Stimulated activated memory B cell treated with anti-CD40 and anti-IgM and Interleukin-4, amounts not matched to agents 10 μg/mL and 1 μg/mL and 100 μg/mL, for 72 hours (primary cell): ENCODE data around the gene DIS3L2.
"Not testable (repeated sequence)": the region's sequence is repeated elsewhere in the genome, so short reads cannot be mapped to it uniquely, and the experiment has no call there.

Source experiments
- ATAC-seq: fragments of 150-1000 bp; cut with Tn5 transposase; 2 replicates; pipeline ENCODE4 v1.10.0; 2021
- H3K27ac Mint-ChIP-seq: one replicate; pipeline ENCODE4 v1.8.0; 2022; ENCODE audit warnings: mild to moderate bottlenecking, mixed read lengths
- H3K27me3 Mint-ChIP-seq: one replicate; pipeline ENCODE4 v1.8.0; 2022; ENCODE audit warnings: mixed read lengths
- H3K36me3 Mint-ChIP-seq: one replicate; pipeline ENCODE4 v1.8.0; 2022; ENCODE audit warnings: mixed read lengths
- H3K4me1 Mint-ChIP-seq: one replicate; pipeline ENCODE4 v1.8.0; 2022; ENCODE audit warnings: mixed read lengths
- H3K4me3 Mint-ChIP-seq: one replicate; pipeline ENCODE4 v1.8.0; 2022; ENCODE audit warnings: mild to moderate bottlenecking, moderate library complexity, mixed read lengths
- H3K9me3 Mint-ChIP-seq: one replicate; pipeline ENCODE4 v1.8.0; 2022; ENCODE audit warnings: mixed read lengths

DIS3L2 gene

DNA sequence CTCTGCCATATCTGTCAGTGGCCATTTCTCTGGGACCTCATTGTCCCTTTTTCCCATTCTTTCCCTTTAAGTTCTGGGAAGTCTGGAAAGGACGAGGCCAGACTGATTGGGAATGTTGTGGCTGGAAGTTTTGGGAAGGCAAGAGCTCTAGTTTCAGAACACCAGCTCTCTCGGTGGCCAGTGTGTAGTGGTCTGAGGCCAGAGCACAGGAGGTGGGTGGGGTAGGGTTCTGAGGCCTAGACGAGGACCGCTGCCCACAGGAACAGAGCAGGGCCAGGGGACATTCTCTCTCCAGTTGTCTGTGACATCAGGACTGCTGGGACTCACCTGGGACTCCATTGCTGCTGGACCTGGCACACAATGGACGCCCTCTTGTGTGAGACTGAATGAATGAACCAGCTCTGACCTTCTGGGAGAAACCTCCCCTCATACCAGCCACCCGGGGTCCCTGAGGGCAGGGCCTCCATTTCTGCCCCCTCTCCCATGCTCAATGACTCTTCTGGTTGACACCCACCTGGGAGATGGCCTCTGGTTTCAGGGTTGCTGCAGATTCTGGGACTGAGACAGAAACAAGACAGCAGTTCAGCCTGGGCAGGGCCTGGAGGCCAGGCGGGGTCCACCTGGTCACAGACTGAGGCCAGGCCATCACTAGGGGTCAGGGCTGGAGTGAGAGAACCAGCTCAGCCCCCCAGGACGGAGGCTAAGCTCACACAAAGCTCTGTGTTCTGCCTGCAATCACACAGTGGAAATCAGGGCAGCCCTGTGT lies 26.9 kb upstream of the DIS3L2 start:
- H3K36me3 Mint-ChIP-seq: no peaks in the 10 kb centered on the region
- H3K27ac Mint-ChIP-seq: no peak overlapping the region
- ATAC-seq: no peak
- H3K4me3 Mint-ChIP-seq: no peak overlapping the region
- peaks cover 30% of the 10 kb centered on the region for H3K27me3 Mint-ChIP-seq
- peaks cover 18% of the 10 kb centered on the region for H3K4me1 Mint-ChIP-seq
- no peaks in the 10 kb centered on the region for H3K9me3 Mint-ChIP-seq

DNA sequence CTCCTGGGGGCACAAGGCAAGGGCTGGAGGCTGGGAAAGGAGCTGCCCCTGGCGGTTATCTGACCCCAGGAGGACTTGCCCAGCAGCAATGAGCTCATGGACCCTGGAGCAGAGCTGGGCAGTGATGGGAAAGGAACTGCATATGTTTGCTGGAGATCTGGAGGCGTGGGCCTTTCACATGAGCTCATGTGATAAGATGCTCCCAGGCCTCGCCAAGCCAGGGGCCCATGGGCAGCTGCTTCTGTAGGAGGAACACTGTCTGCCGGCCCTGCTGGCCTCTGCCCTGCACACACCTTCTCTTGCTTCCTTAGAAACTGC lies 26.3 kb upstream of the DIS3L2 start:
- H3K27ac Mint-ChIP-seq: no peak overlapping the region
- no peak for ATAC-seq

DNA sequence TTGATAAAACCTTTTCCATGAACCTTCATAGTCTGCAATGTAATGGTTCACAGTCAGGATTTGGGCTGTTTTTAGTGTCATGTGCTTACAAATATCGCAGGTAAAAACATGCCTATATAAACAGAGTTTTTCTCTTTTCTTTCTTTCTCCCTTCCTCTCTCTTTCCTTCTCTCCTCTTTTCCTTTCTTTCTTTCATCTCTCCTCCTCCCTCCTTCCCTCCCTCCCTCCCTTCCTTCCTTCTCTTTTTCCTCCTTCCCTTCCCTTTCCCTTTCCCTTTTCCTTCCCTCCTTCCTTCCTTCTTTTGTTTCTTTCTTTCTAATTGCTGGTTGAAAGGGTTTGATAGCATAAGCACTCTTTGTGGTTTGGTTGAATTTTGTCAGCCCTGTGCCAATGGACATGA lies 25.7 kb upstream of the DIS3L2 start:
- peaks cover 18% of the 10 kb centered on the region for H3K4me1 Mint-ChIP-seq
- no peak for ATAC-seq
- peaks cover 24% of the 10 kb centered on the region for H3K27me3 Mint-ChIP-seq
- no peaks in the 10 kb centered on the region for H3K9me3 Mint-ChIP-seq
- no peak overlapping the region for H3K4me3 Mint-ChIP-seq
- H3K36me3 Mint-ChIP-seq: no peaks in the 10 kb centered on the region
- H3K27ac Mint-ChIP-seq: no peak overlapping the region

More for the DNA sequence above, 26.3 kb upstream of the DIS3L2 start:
- H3K4me3 Mint-ChIP-seq: no peak overlapping the region
- H3K27me3 Mint-ChIP-seq: peaks cover 25% of the 10 kb centered on the region
- no peaks in the 10 kb centered on the region for H3K9me3 Mint-ChIP-seq
- no peaks in the 10 kb centered on the region for H3K36me3 Mint-ChIP-seq
- H3K4me1 Mint-ChIP-seq: peaks cover 18% of the 10 kb centered on the region

DNA sequence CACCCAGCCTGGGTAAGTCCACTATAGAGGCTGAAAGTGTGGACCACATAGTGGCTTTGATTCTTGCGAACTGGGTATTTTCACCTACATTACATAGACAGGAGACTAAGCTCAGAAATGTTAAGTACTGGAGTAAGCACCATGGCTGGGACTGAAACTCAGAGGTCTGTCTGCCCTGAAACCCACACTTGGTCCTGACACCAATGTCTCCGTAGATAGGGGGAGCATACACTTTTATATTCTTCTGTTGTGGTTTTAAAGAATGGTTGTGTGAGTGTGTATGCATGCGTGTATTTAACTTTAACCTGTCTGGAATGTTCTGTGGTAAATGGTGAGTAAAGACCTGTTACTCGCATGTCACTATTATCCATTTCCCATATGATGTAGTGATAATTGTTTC lies 25.0 kb upstream of the DIS3L2 start:
- Mint-ChIP-seq H3K9me3 (no peaks in the 10 kb centered on the region), H3K27ac (no peak overlapping the region), H3K27me3 (peaks cover 27% of the 10 kb centered on the region), H3K36me3 (no peaks in the 10 kb centered on the region), H3K4me1 (peaks cover 18% of the 10 kb centered on the region), H3K4me3 (no peak overlapping the region)
- no peak for ATAC-seq

- Mint-ChIP-seq H3K4me3 (no peak overlapping the region), H3K27me3 (peaks cover 32% of the 10 kb centered on the region), H3K9me3 (no peaks in the 10 kb centered on the region)
These were observed 24.5 kb upstream of the DIS3L2 start for GRCh38 chr2:231937057-231937456.

GRCh38 chr2:231939022-231939421 lies 22.5 kb upstream of the DIS3L2 start:
- no peak overlapping the region for H3K27ac Mint-ChIP-seq
- H3K4me3 Mint-ChIP-seq: no peak overlapping the region
- no peaks in the 10 kb centered on the region for H3K36me3 Mint-ChIP-seq
- no peaks in the 10 kb centered on the region for H3K9me3 Mint-ChIP-seq
- ATAC-seq: no peak
- peaks cover 29% of the 10 kb centered on the region for H3K27me3 Mint-ChIP-seq
- H3K4me1 Mint-ChIP-seq: peaks cover 8% of the 10 kb centered on the region

More at GRCh38 chr2:231937057-231937456, 24.5 kb upstream of the DIS3L2 start:
- ATAC-seq: no peak
- no peak overlapping the region for H3K27ac Mint-ChIP-seq
- peaks cover 18% of the 10 kb centered on the region for H3K4me1 Mint-ChIP-seq
- no peaks in the 10 kb centered on the region for H3K36me3 Mint-ChIP-seq

- H3K4me1 Mint-ChIP-seq: no peaks in the 10 kb centered on the region
- H3K36me3 Mint-ChIP-seq: no peaks in the 10 kb centered on the region
- ATAC-seq: no peak
- H3K4me3 Mint-ChIP-seq: no peak overlapping the region
- H3K27ac Mint-ChIP-seq: no peak overlapping the region
- H3K9me3 Mint-ChIP-seq: no peaks in the 10 kb centered on the region
- peaks cover 32% of the 10 kb centered on the region for H3K27me3 Mint-ChIP-seq
These were observed 20.7 kb upstream of the DIS3L2 start for GRCh38 chr2:231940795-231941194.

- Mint-ChIP-seq H3K27ac (no peak overlapping the region), H3K27me3 (peaks cover 32% of the 10 kb centered on the region), H3K9me3 (no peaks in the 10 kb centered on the region), H3K36me3 (no peaks in the 10 kb centered on the region), H3K4me1 (no peaks in the 10 kb centered on the region), H3K4me3 (no peak overlapping the region)
- no peak for ATAC-seq
These were observed 19.8 kb upstream of the DIS3L2 start for GRCh38 chr2:231941673-231942072.

- no peak for ATAC-seq
- no peak overlapping the region for H3K27ac Mint-ChIP-seq
- no peaks in the 10 kb centered on the region for H3K9me3 Mint-ChIP-seq
- H3K27me3 Mint-ChIP-seq: peaks cover 32% of the 10 kb centered on the region
- no peaks in the 10 kb centered on the region for H3K4me1 Mint-ChIP-seq
- no peak overlapping the region for H3K4me3 Mint-ChIP-seq
- no peaks in the 10 kb centered on the region for H3K36me3 Mint-ChIP-seq
These were observed 19.3 kb upstream of the DIS3L2 start for GRCh38 chr2:231942180-231942579.

- H3K9me3 Mint-ChIP-seq: no peaks in the 10 kb centered on the region
- no peak overlapping the region for H3K27ac Mint-ChIP-seq
- H3K27me3 Mint-ChIP-seq: peaks cover 31% of the 10 kb centered on the region
- no peaks in the 10 kb centered on the region for H3K36me3 Mint-ChIP-seq
- no peak overlapping the region for H3K4me3 Mint-ChIP-seq
- H3K4me1 Mint-ChIP-seq: no peaks in the 10 kb centered on the region
- no peak for ATAC-seq
These were observed 15.2 kb upstream of the DIS3L2 start for GRCh38 chr2:231946241-231946814.

GRCh38 chr2:231947112-231947511 lies 14.4 kb upstream of the DIS3L2 start:
- ATAC-seq, H3K27ac Mint-ChIP-seq, H3K4me1 Mint-ChIP-seq, H3K9me3 Mint-ChIP-seq, H3K4me3 Mint-ChIP-seq, H3K36me3 Mint-ChIP-seq: not testable (repeated sequence)
- peaks cover 27% of the 10 kb centered on the region for H3K27me3 Mint-ChIP-seq

DNA sequence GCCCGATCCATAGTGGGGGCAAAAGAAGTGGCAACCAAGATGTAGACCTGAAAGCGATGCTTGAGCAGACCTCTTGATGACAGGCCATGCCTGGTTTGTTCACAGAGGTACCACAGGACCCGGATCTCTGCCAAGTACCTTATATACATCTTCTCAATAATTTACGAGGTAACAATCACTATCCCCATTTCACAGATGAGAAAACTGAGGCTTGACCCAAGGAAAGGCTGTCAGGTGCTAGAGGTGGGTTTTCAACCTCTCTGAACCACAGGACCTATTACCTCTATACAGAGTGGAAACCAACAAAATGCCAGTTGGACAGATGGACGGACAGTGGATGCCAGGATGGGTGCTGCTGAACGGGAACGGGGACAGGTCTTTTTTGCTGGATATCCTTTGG lies 13.8 kb upstream of the DIS3L2 start:
- H3K9me3 Mint-ChIP-seq: peaks cover 4% of the 10 kb centered on the region
- H3K27ac Mint-ChIP-seq: no peak overlapping the region
- H3K27me3 Mint-ChIP-seq: peaks cover 21% of the 10 kb centered on the region
- no peaks in the 10 kb centered on the region for H3K36me3 Mint-ChIP-seq
- no peak overlapping the region for H3K4me3 Mint-ChIP-seq
- no peak for ATAC-seq
- no peaks in the 10 kb centered on the region for H3K4me1 Mint-ChIP-seq

- no peak for ATAC-seq
- Mint-ChIP-seq H3K27ac (no peak overlapping the region), H3K4me3 (no peak overlapping the region), H3K9me3 (peaks cover 4% of the 10 kb centered on the region), H3K4me1 (no peaks in the 10 kb centered on the region), H3K36me3 (no peaks in the 10 kb centered on the region), H3K27me3 (peaks cover 34% of the 10 kb centered on the region)
These were observed 10.0 kb upstream of the DIS3L2 start for GRCh38 chr2:231951452-231952035.

GRCh38 chr2:231955758-231956472 lies 5.6 kb upstream of the DIS3L2 start:
- Mint-ChIP-seq H3K9me3 (peaks cover 4% of the 10 kb centered on the region), H3K4me1 (peaks cover 4% of the 10 kb centered on the region), H3K27ac (no peak overlapping the region), H3K4me3 (no peak overlapping the region), H3K27me3 (peaks cover 34% of the 10 kb centered on the region), H3K36me3 (peaks cover 2% of the 10 kb centered on the region)
- no peak for ATAC-seq

- Mint-ChIP-seq H3K9me3 (no peaks in the 10 kb centered on the region), H3K4me1 (peaks cover 17% of the 10 kb centered on the region), H3K27ac (no peak overlapping the region), H3K4me3 (no peak overlapping the region), H3K27me3 (peaks cover 26% of the 10 kb centered on the region), H3K36me3 (peaks cover 4% of the 10 kb centered on the region)
- no peak for ATAC-seq
These were observed 3.4 kb upstream of the DIS3L2 start for GRCh38 chr2:231957913-231958763.
